Sigmoid colon (tissue), 7 donors: Measurements from ENCODE around the gene CRIP2. TPM values are rescaled to one million over a fixed set of nuclear protein-coding genes. Genes with fewer than 3 reads are reported as not detected.

Experiments used
- DNase-seq: peaks from one replicate; pipeline ENCODE4 v3.0.0-alpha.2; 2019
- H3K27ac ChIP-seq, 4 donors: fragments of 200-600 bp; sonication (generic); one replicate each; pipeline ENCODE4 v1.5.1; 2016 to 2019; ENCODE audit warnings: mild to moderate bottlenecking in 1 of 4
- H3K27me3 ChIP-seq, 3 donors: fragments of 200-600 bp; sonication (generic); one replicate each; pipeline ENCODE4 v1.5.1; 2019; ENCODE audit warnings: mild to moderate bottlenecking in 1 of 3
- H3K36me3 ChIP-seq, 4 donors: fragments of 200-600 bp; sonication (generic); one replicate each; pipeline ENCODE4 v1.5.1; 2016 to 2019
- H3K4me1 ChIP-seq, 4 donors: fragments of 200-600 bp; sonication (generic); one replicate each; pipeline ENCODE4 v1.5.1; 2017 to 2019
- H3K4me3 ChIP-seq, 4 donors: fragments of 200-600 bp; sonication (generic); one replicate each; pipeline ENCODE4 v1.5.1; 2017 to 2019; ENCODE audit warnings: mild to moderate bottlenecking in 2 of 4, moderate library complexity in 1 of 4
- H3K9me3 ChIP-seq, 4 donors: fragments of 200-600 bp in 3 of 4; sonication (generic) in 3 of 4; one replicate each; pipeline versions ENCODE4 v1.5.1 to v1.6.1; 2013 to 2019
- EP300 ChIP-seq, 4 donors: sonication (generic); formaldehyde crosslinking; IDR thresholded peaks; one replicate each; pipeline ENCODE4 v1.6.1; 2017; ENCODE audit warnings: antibody characterized with exemption in 4 of 4
- POLR2A ChIP-seq, 2 donors: fragments of 450-650 bp; IDR thresholded peaks; one replicate each; pipeline ENCODE4 v1.6.1; 2016; ENCODE audit warnings: antibody characterized with exemption in 2 of 2, mild to moderate bottlenecking in 2 of 2, moderate library complexity in 2 of 2
- POLR2AphosphoS5 ChIP-seq, 4 donors: sonication (generic); formaldehyde crosslinking; IDR thresholded peaks; one replicate each; pipeline ENCODE4 v1.6.1; 2017; ENCODE audit warnings: antibody characterized with exemption in 4 of 4
- WGBS, 2 donors: extraction: QIAGEN DNeasy Blood & Tissue Kit; methylation state at CpG; one replicate each; pipeline ENCODE4 v1.1.7; 2013; 5-methylcytosine and 5-hydroxymethylcytosine counted together
- intact Hi-C: fragments of 100-400 bp; cut with DNase I; formaldehyde crosslinking; loops from one replicate; pipeline ENCODE4 v1.15.1; 2023
- polyA plus RNA-seq, 3 donors: library from polyadenylated mRNA; stranded (reverse); fragments of 200-250 nt; gene quantifications; one replicate each; pipeline ENCODE4 v1.2.3, GENCODE V29; 2013
- total RNA-seq, 4 donors: library from RNA; depleted of rRNA; stranded (reverse); fragments of >200 nt; gene quantifications; one replicate each; pipeline ENCODE4 v1.1.0, GENCODE V29; 2016
- TF ChIP-seq, protein P1 (sequence below), 4 experiments: fragments of 450-650 bp in 3 of 4; fragments of 200-600 bp in 1 of 4; IDR thresholded peaks; one replicate each; pipeline ENCODE4 v1.5.1; 2016 to 2019; ENCODE audit warnings: antibody characterized with exemption in 4 of 4, mild to moderate bottlenecking in 3 of 4, moderate library complexity in 2 of 4
- donor health status: healthy with polysubstance abuse.
- donor health status: Bipolar disorder and iron deficiency.
- donor health status: healthy.

Gene CRIP2
- total and polyA plus RNA-seq, 7 donors: 13.6 to 79.5 (median 50.0) TPM

DNA sequence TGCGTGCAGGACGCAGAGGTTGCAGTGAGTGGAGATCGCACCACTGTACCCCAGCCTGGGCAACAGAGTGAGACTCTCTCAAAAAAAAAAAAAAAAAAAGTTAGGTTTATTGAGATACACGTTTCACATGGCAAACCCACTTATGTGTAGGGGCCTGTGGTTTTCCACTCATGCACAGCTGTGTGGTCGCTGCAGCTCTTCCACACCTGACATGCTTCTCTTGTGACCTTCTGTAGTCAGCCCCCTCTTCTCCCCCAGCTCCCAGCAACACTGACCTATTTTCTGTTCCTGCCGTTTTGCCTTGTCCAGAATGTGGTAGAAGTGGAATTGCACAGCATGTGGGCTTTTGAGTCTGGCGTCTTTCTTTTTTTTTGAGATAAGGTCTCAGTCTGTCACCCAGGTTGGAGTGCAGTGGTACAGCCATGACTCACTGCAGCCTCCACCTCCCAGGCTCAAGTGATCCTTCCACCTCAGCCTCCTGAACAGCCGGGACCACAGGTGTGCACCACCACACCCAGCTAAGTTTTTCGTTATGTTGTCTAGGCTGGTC lies 46.6 kb upstream of the CRIP2 start:
- Histone ChIP-seq H3K27ac (no peak overlapping the region), H3K4me1 (peaks cover 0 to 4% (median 0%) of the 10 kb centered on the region in 4 donors), H3K9me3 (no peaks in the 10 kb centered on the region), H3K27me3 (no peaks in the 10 kb centered on the region), H3K36me3 (peaks cover 0 to 14% (median 0%) of the 10 kb centered on the region in 4 donors), H3K4me3 (no peak overlapping the region)
- DNase-seq: no peak
- 87 to 89% methylated on average over 9 of the region's 9 CpGs for WGBS, 2 donors
- intact Hi-C loops: no loop called here
- TF ChIP-seq, protein P1, sequence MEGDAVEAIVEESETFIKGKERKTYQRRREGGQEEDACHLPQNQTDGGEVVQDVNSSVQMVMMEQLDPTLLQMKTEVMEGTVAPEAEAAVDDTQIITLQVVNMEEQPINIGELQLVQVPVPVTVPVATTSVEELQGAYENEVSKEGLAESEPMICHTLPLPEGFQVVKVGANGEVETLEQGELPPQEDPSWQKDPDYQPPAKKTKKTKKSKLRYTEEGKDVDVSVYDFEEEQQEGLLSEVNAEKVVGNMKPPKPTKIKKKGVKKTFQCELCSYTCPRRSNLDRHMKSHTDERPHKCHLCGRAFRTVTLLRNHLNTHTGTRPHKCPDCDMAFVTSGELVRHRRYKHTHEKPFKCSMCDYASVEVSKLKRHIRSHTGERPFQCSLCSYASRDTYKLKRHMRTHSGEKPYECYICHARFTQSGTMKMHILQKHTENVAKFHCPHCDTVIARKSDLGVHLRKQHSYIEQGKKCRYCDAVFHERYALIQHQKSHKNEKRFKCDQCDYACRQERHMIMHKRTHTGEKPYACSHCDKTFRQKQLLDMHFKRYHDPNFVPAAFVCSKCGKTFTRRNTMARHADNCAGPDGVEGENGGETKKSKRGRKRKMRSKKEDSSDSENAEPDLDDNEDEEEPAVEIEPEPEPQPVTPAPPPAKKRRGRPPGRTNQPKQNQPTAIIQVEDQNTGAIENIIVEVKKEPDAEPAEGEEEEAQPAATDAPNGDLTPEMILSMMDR (IDR thresholded peaks at IDR 0.05): no peak
- TF ChIP-seq POLR2A (IDR thresholded peaks at IDR 0.05): no peak
- no peak for TF ChIP-seq EP300 (IDR thresholded peaks at IDR 0.05)
- no peak for TF ChIP-seq POLR2AphosphoS5 (IDR thresholded peaks at IDR 0.05)

DNA sequence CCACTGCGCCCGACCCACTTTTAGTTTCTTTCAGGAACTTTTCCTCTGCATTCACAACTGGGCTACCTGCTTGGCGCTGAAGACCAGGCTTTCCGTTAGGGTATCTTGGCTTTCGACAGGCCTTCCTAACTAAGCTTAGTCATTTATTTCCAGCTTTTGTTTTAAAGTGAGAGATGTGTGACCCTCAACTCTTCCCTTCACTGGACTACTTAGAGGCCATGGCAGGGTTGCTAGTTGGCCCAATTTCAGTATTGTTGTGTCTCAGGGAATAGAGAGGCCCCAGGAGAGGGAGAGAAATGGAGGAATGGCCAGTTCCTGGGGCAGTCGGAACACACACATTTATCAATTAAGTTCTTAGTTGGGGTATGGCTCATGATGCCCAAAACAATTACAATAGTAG lies 44.6 kb upstream of the CRIP2 start:
- intact Hi-C loops: no loop called here
- DNase-seq: no peak
- H3K4me3 ChIP-seq: no peak overlapping the region
- H3K9me3 ChIP-seq: no peaks in the 10 kb centered on the region
- TF ChIP-seq, protein P1 (IDR thresholded peaks at IDR 0.05): no peak
- no peak for TF ChIP-seq EP300 (IDR thresholded peaks at IDR 0.05)
- TF ChIP-seq POLR2A (IDR thresholded peaks at IDR 0.05): no peak
- no peak for TF ChIP-seq POLR2AphosphoS5 (IDR thresholded peaks at IDR 0.05)
- 91 to 95% methylated on average over 6 of the region's 6 CpGs for WGBS, 2 donors
- H3K27ac ChIP-seq: peak overlapping the region in 1 of 4 donors; percentile 34
- H3K36me3 ChIP-seq: peaks cover 0 to 14% (median 0%) of the 10 kb centered on the region in 4 donors
- peaks cover 0 to 4% (median 0%) of the 10 kb centered on the region in 4 donors for H3K4me1 ChIP-seq
- no peaks in the 10 kb centered on the region for H3K27me3 ChIP-seq

DNA sequence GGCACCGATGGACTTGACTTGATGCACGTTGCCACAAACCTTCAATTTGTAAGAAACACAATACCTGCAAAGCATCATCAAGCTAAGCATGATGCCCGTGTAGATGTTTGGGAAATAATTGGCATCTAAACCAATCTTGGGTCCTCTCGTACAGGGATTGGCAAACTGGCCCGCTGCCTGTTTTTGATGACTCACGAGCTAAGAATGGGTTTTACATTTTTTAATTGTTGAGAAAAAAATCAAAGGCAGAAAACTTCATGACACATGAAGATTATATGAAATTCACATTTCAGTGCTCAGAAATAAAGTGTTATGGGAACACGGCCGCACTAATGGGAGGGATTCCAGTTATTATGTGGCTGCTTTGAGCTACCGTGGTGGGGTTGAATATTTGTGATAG lies 44.1 kb upstream of the CRIP2 start:
- no peaks in the 10 kb centered on the region for H3K27me3 ChIP-seq
- H3K4me1 ChIP-seq: peaks cover 0 to 4% (median 0%) of the 10 kb centered on the region in 4 donors
- H3K27ac ChIP-seq: peak overlapping the region in 1 of 4 donors; percentile 34
- TF ChIP-seq EP300 (IDR thresholded peaks at IDR 0.05) (no peak), POLR2AphosphoS5 (IDR thresholded peaks at IDR 0.05) (no peak), POLR2A (IDR thresholded peaks at IDR 0.05) (no peak)
- TF ChIP-seq, protein P1 (IDR thresholded peaks at IDR 0.05): no peak
- intact Hi-C loops: no loop called here
- no peak overlapping the region for H3K4me3 ChIP-seq
- H3K9me3 ChIP-seq: no peaks in the 10 kb centered on the region
- H3K36me3 ChIP-seq: peaks cover 0 to 14% (median 0%) of the 10 kb centered on the region in 4 donors
- WGBS, 2 donors: 79 to 81% methylated on average over 9 of the region's 9 CpGs
- DNase-seq: no peak

DNA sequence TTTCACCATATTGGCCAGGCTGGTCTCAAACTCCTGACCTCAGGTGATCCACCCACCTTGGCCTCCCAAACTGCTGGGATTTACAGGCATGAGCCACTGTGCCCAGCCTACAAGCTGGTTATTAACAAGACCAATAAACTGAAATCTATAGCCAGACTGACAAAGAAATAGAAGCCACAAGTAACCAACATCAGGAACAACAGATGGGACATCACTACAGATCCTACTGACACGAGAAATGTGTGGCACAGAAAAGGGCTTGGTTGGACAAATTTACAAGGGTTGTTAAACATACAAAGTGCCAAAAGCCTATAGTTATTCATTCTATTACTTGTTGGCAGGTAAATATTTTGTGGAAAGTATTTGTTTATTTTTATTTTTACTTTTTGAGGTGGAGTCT lies 43.4 kb upstream of the CRIP2 start:
- Histone ChIP-seq H3K27me3 (no peaks in the 10 kb centered on the region), H3K4me3 (no peak overlapping the region), H3K27ac (peak overlapping the region in 1 of 4 donors; percentile 34), H3K4me1 (peaks cover 0 to 4% (median 0%) of the 10 kb centered on the region in 4 donors), H3K9me3 (no peaks in the 10 kb centered on the region), H3K36me3 (peaks cover 0 to 12% (median 0%) of the 10 kb centered on the region in 4 donors)
- no peak for TF ChIP-seq EP300 (IDR thresholded peaks at IDR 0.05)
- TF ChIP-seq POLR2AphosphoS5 (IDR thresholded peaks at IDR 0.05): no peak
- no peak for TF ChIP-seq POLR2A (IDR thresholded peaks at IDR 0.05)
- TF ChIP-seq, protein P1 (IDR thresholded peaks at IDR 0.05): no peak
- no peak for DNase-seq
- intact Hi-C loops: no loop called here
- 84 to 87% methylated on average over 1 of the region's 1 CpG for WGBS, 2 donors

DNA sequence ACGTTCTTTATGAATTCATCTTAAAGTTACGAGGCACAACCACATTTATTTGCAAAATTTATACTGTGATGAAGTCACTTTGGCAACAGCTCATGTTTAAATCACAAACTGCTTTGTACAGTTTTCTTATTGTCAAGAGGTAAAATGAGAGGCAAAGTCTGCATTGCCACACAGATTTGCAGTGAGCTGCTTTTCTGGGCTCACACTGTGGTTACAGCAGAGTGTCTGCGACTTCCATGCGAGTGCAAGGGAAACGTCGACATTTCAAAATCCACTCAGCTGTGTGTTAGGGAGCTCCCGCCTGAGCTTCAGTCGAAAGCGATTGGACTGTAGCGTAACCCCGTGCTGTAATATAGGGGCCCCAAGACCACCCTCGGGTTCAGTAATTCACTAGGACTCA lies 42.0 kb upstream of the CRIP2 start:
- H3K27me3 ChIP-seq: no peaks in the 10 kb centered on the region

More for the DNA sequence above, 42.0 kb upstream of the CRIP2 start:
- DNase-seq: no peak
- intact Hi-C loops: no loop called here
- Histone ChIP-seq H3K4me1 (peaks cover 0 to 6% (median under 1%) of the 10 kb centered on the region in 4 donors), H3K27ac (no peak overlapping the region), H3K9me3 (no peaks in the 10 kb centered on the region), H3K36me3 (no peaks in the 10 kb centered on the region), H3K4me3 (no peak overlapping the region)
- TF ChIP-seq EP300 (IDR thresholded peaks at IDR 0.05) (no peak), POLR2A (IDR thresholded peaks at IDR 0.05) (no peak), POLR2AphosphoS5 (IDR thresholded peaks at IDR 0.05) (no peak)
- TF ChIP-seq, protein P1 (IDR thresholded peaks at IDR 0.05): no peak
- WGBS, 2 donors: 94 to 95% methylated on average over 12 of the region's 12 CpGs
